Fibroblast of lung (primary cell): ENCODE data around the gene COPB2.

Experiments used
- CTCF ChIP-seq, 2 donors: IDR thresholded peaks in 1 of 2; conservative IDR thresholded peaks in 1 of 2; 1 replicate in 1 of 2; 2 replicates in 1 of 2; pipeline ENCODE4 v1.5.1; 2011 to 2012; ENCODE audit warnings: low read length in 2 of 2, control low read depth in 1 of 2, inconsistent platforms in 1 of 2, low read depth in 1 of 2, mild to moderate bottlenecking in 1 of 2
- EZH2 ChIP-seq: IDR thresholded peaks from 2 replicates; pipeline ENCODE4 v1.5.1; 2012; ENCODE audit warnings: low read length, control low read depth, mild to moderate bottlenecking; ENCODE audit errors: missing control alignments

GRCh38 chr3:139354661-139355060 is 34.8 kb downstream of the COPB2 start:
- TF ChIP-seq CTCF (conservative IDR thresholded peaks at IDR 0.05 in 1 of 2, IDR thresholded peaks at IDR 0.05 in 1 of 2; ENCODE audit: low read depth in 1 of 2, low read length in 2 of 2) (no peak), EZH2 (no peak)
